ENCODE results near the gene CPZ.

Gene CPZ

DNA sequence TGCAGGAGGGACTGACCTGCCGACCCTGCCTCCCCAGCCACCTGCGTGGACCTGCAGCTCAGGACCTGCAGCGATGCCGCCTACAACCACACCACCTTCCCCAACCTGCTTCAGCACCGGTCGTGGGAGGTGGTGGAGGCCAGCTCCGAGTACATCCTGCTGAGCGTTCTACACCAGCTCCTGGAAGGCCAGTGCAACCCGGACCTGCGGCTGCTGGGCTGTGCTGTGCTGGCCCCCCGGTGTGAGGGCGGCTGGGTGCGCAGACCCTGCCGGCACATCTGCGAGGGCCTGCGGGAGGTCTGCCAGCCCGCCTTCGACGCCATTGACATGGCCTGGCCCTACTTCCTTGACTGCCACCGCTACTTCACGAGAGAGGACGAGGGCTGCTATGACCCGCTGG, 8.5 kb downstream of the CPZ start:
- peaks cover 19% of the 10 kb centered on the region for H3K36me3 ChIP-seq (ENCODE audit: control insufficient read depth, insufficient read depth, low read length)
- H3K4me1 ChIP-seq (ENCODE audit: control insufficient read depth, insufficient read depth, low read length): no peaks in the 10 kb centered on the region
- H3K9me3 ChIP-seq (ENCODE audit: control insufficient read depth, insufficient read depth, low read length): no peaks in the 10 kb centered on the region
- no peak for DNase-seq (ENCODE audit: low read depth, low spot score)
- WGBS (ENCODE audit: insufficient coverage, insufficient read length): no CpG with 5 or more reads among the region's 23 CpGs
- H3K27ac ChIP-seq (ENCODE audit: low read length): no peak overlapping the region
- H3K27me3 ChIP-seq (ENCODE audit: control insufficient read depth, insufficient read depth, low read length): no peaks in the 10 kb centered on the region
- H3K4me3 ChIP-seq (ENCODE audit: low read length): no peak overlapping the region

DNA sequence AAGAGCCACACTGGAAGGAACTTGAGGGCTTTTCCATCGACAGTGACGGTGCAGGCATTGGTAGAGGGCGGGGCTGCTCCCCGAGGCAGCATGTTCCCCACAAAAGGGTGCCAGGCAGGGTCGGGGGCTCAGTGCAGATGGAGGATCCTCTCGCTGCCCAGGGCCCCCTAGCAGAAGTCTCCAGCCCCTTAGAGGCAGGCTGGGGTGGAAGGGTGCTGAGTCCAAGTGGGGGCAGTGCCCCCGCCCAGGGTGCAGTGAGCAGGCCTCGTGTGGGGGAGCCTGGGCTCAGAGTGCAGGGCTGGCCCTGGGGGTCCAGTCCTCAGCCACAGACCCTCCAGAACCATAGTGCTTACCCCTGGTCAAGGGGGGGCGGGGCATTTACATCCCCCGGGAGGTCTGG, 9.0 kb downstream of the CPZ start:
- Histone ChIP-seq H3K9me3 (ENCODE audit: control insufficient read depth, insufficient read depth, low read length) (no peaks in the 10 kb centered on the region), H3K36me3 (ENCODE audit: control insufficient read depth, insufficient read depth, low read length) (peaks cover 19% of the 10 kb centered on the region), H3K27ac (ENCODE audit: low read length) (no peak overlapping the region), H3K4me3 (ENCODE audit: low read length) (no peak overlapping the region), H3K4me1 (ENCODE audit: control insufficient read depth, insufficient read depth, low read length) (no peaks in the 10 kb centered on the region), H3K27me3 (ENCODE audit: control insufficient read depth, insufficient read depth, low read length) (no peaks in the 10 kb centered on the region)
- DNase-seq (ENCODE audit: low read depth, low spot score): no peak
- no CpG with 5 or more reads among the region's 10 CpGs for WGBS (ENCODE audit: insufficient coverage, insufficient read length)

DNA sequence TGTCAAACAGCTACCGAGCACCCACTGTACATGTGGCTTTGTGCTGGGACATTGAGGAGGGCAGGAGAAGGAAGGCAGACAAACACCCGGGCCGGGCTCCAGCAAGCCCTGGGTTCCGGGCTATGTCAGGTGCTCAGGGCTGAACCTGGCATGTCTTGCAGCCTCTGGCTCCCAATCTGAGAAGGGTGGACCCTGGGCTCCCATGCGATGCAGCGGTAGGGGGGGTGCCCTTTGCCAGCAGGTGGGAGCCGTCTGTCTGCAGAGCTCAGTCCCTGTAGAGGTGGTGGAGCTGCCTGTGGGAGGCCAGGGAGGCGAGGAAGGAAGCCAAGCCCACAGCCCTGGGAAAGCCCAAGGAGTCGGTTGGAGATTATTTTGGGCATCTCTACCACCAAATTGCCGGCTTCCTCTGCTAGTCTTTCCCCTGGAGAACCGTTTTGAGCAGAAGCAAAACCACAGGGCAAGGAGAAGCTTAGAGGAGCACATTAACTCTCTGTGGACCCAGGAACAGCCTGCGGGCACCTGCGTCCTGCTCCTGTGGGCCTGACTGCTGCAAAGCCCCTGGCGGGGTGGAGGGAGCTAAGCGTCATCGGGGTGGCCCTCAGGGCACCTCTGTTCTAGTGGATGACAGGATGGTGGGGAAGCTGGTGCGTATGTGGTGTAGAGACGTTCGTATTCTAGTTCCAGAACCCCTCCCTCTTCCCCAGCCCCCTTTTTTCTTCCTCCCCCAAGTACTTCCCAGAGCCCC, 10.3 kb downstream of the CPZ start:
- DNase-seq (ENCODE audit: low read depth, low spot score): no peak
- Histone ChIP-seq H3K4me1 (ENCODE audit: control insufficient read depth, insufficient read depth, low read length) (no peaks in the 10 kb centered on the region), H3K27ac (ENCODE audit: low read length) (no peak overlapping the region), H3K4me3 (ENCODE audit: low read length) (no peak overlapping the region), H3K36me3 (ENCODE audit: control insufficient read depth, insufficient read depth, low read length) (peaks cover 16% of the 10 kb centered on the region), H3K9me3 (ENCODE audit: control insufficient read depth, insufficient read depth, low read length) (no peaks in the 10 kb centered on the region), H3K27me3 (ENCODE audit: control insufficient read depth, insufficient read depth, low read length) (no peaks in the 10 kb centered on the region)
- WGBS (ENCODE audit: insufficient coverage, insufficient read length): no CpG with 5 or more reads among the region's 19 CpGs

DNA sequence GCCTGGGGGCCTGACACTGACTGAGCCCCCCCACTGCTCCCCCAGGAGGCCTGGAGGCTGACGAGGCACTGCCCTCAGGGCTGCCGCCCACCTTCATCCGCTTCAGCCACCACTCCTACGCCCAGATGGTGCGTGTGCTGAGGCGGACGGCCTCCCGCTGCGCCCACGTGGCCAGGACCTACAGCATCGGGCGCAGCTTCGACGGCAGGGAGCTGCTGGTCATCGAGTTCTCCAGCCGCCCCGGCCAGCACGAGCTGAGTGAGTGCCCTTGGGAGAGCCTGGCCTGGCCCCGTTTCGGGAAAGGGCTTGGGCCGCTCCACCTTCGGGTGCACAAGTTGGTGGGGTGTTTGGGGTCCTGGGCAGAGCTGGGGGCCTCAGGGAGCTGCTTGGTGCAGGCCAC, 11.4 kb downstream of the CPZ start:
- Histone ChIP-seq H3K9me3 (ENCODE audit: control insufficient read depth, insufficient read depth, low read length) (no peaks in the 10 kb centered on the region), H3K36me3 (ENCODE audit: control insufficient read depth, insufficient read depth, low read length) (peaks cover 16% of the 10 kb centered on the region), H3K27ac (ENCODE audit: low read length) (no peak overlapping the region), H3K4me3 (ENCODE audit: low read length) (no peak overlapping the region), H3K4me1 (ENCODE audit: control insufficient read depth, insufficient read depth, low read length) (no peaks in the 10 kb centered on the region), H3K27me3 (ENCODE audit: control insufficient read depth, insufficient read depth, low read length) (no peaks in the 10 kb centered on the region)
- no CpG with 5 or more reads among the region's 22 CpGs for WGBS (ENCODE audit: insufficient coverage, insufficient read length)
- no peak for DNase-seq (ENCODE audit: low read depth, low spot score)

DNA sequence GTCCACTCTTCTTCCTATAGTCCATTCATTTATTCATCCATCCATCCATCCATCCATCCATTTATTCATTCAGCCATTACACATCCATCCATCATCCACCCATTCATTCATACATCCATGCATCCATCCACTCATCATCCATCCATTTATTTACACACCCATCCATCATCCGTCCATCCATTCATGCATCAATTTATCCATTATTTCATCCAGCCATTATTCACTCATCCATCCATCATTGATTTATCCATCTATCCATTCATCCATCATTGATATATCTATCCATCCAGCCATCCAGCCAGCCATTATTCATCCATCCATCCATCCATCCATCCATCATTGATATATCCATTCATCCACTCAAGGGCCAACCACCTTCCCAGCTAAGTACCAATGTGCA, 12.7 kb downstream of the CPZ start:
- WGBS (ENCODE audit: insufficient coverage, insufficient read length): 100% methylated on average over 1 of the region's 1 CpG
- Histone ChIP-seq H3K36me3 (ENCODE audit: control insufficient read depth, insufficient read depth, low read length) (peaks cover 10% of the 10 kb centered on the region), H3K27ac (ENCODE audit: low read length) (no peak overlapping the region), H3K9me3 (ENCODE audit: control insufficient read depth, insufficient read depth, low read length) (no peaks in the 10 kb centered on the region), H3K27me3 (ENCODE audit: control insufficient read depth, insufficient read depth, low read length) (no peaks in the 10 kb centered on the region), H3K4me3 (ENCODE audit: low read length) (no peak overlapping the region), H3K4me1 (ENCODE audit: control insufficient read depth, insufficient read depth, low read length) (no peaks in the 10 kb centered on the region)
- no peak for DNase-seq (ENCODE audit: low read depth, low spot score)

DNA sequence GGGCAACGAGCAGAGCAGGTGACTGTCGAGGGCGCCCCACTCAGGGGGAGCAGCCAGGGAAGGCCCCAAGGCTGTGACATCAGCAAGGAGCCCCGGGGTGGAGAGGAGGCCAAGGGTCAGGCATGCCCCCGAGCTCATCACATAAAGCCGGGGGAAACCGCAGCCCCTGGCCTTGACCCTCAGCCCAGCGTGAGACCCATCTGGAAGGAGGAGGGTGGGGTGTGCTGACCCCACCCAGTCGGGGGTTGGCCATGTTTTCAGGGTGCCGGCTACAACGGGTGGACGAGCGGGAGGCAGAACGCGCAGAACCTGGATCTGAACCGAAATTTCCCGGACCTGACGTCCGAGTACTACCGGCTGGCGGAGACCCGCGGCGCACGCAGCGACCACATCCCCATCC, 13.9 kb downstream of the CPZ start:
- WGBS (ENCODE audit: insufficient coverage, insufficient read length): no CpG with 5 or more reads among the region's 26 CpGs
- H3K4me3 ChIP-seq (ENCODE audit: low read length): no peak overlapping the region
- no peaks in the 10 kb centered on the region for H3K9me3 ChIP-seq (ENCODE audit: control insufficient read depth, insufficient read depth, low read length)
- H3K4me1 ChIP-seq (ENCODE audit: control insufficient read depth, insufficient read depth, low read length): no peaks in the 10 kb centered on the region
- H3K27me3 ChIP-seq (ENCODE audit: control insufficient read depth, insufficient read depth, low read length): no peaks in the 10 kb centered on the region
- 0 out of 2 replicates have a peak, but pooled peaks cover 3% of the 10 kb centered on the region for H3K36me3 ChIP-seq (ENCODE audit: control insufficient read depth, insufficient read depth, low read length)
- no peak overlapping the region for H3K27ac ChIP-seq (ENCODE audit: low read length)
- DNase-seq (ENCODE audit: low read depth, low spot score): no peak

DNA sequence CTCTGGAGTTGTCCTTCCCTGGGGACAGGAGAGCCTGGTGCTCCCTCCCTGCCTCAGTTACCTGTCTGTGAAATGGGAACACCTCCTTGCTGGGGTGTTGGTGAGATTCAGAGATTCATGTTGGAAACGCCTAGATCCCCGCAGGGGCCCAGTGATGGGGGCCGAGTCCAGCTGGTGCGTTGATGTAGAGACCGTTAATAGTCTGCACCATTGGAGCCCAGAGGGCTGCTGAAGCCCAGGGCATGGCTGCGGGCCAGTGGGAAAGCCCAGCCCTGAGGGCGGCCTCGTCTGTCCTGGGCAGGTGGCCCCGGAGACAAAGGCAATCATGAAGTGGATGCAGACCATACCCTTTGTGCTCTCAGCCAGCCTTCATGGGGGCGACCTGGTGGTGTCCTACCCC, 14.4 kb downstream of the CPZ start:
- H3K27me3 ChIP-seq (ENCODE audit: control insufficient read depth, insufficient read depth, low read length): no peaks in the 10 kb centered on the region
- DNase-seq (ENCODE audit: low read depth, low spot score): no peak
- H3K27ac ChIP-seq (ENCODE audit: low read length): no peak overlapping the region
- no CpG with 5 or more reads among the region's 10 CpGs for WGBS (ENCODE audit: insufficient coverage, insufficient read length)
- no peaks in the 10 kb centered on the region for H3K4me1 ChIP-seq (ENCODE audit: control insufficient read depth, insufficient read depth, low read length)
- no peak overlapping the region for H3K4me3 ChIP-seq (ENCODE audit: low read length)
- no peaks in the 10 kb centered on the region for H3K9me3 ChIP-seq (ENCODE audit: control insufficient read depth, insufficient read depth, low read length)
- H3K36me3 ChIP-seq (ENCODE audit: control insufficient read depth, insufficient read depth, low read length): peaks cover 6% of the 10 kb centered on the region; the same call in 1 of the 2 replicates

DNA sequence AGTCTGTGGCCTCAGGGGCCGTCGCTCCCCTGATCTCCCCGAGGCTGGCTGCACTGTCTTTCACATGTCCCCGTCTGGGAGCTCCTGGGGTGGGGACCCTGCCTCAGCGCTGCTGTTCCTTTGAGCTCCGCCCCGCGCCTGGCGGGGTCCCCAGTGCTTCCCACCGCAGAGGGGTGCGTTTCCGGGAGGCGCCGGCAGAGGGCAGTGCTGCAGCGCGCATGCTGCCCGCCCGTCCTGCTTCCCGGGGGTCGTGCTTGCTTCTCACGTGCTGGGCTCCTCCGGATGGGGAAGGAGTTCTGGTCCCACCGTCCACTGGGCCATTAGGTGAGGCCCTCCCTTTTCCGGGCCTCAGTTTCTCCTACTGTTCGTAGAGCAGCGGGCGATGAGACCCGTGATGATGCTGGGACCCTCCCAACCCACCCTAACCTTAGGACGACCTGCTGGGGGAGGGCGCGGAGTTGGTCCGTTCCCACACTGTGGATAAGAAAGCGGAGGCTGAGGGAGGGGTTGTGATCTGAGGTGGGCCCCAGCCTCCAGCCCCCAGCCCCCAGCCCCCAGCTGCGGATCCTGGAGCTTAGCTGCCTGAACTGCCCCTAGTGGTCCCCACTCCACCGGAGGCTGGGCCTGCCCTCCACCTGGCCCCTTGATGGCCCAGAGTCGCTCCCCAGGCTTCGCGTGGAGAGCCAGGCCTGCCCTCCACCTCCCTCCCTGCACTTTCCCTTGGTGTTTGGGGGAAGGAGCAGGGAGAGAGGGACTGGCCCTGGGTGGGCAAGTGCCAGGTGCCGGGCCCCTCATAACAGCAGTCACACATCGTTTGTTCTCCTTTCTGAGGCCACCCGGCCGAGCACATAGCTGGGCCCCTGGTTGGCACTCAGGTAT, 15.3 kb downstream of the CPZ start:
- WGBS (ENCODE audit: insufficient coverage, insufficient read length): no CpG with 5 or more reads among the region's 42 CpGs
- peak; percentile 50 for DNase-seq (ENCODE audit: low read depth, low spot score)
- Histone ChIP-seq H3K27ac (ENCODE audit: low read length) (no peak overlapping the region), H3K27me3 (ENCODE audit: control insufficient read depth, insufficient read depth, low read length) (no peaks in the 10 kb centered on the region), H3K4me3 (ENCODE audit: low read length) (no peak overlapping the region), H3K9me3 (ENCODE audit: control insufficient read depth, insufficient read depth, low read length) (no peaks in the 10 kb centered on the region), H3K36me3 (ENCODE audit: control insufficient read depth, insufficient read depth, low read length) (peaks cover 3% of the 10 kb centered on the region; the same call in 1 of the 2 replicates), H3K4me1 (ENCODE audit: control insufficient read depth, insufficient read depth, low read length) (no peaks in the 10 kb centered on the region)

DNA sequence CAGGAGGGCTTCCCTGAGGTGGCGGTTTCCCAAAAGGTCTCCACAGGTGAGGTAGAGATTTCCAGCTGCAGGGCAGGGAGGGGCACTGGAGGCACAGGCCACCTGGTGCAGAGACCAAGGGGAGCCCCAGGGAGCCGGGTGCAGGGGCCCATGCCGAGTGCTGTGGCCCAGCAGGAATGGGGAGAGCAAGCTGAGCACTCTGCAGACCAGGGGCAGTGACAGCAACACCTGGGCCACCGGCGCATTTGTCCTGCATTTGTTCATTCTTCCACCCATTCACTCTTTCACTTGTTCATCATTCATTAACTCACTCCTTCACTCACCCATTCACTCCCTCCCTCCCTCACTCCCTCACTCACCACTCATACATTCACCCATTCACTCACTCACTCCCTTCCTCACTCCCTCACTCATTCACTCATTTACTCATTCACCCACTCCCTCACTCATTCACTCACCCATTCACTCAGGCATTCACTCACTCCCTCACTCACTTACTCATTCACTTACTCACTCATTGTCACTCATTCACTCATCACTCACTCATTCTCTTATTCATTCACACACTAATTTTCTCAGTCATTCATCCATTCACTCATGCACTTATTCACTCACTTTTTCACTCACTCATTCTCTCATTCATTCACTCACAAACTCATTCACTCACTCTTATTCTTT, 16.3 kb downstream of the CPZ start:
- Histone ChIP-seq H3K4me1 (ENCODE audit: control insufficient read depth, insufficient read depth, low read length) (no peaks in the 10 kb centered on the region), H3K36me3 (ENCODE audit: control insufficient read depth, insufficient read depth, low read length) (peaks cover 3% of the 10 kb centered on the region), H3K27me3 (ENCODE audit: control insufficient read depth, insufficient read depth, low read length) (no peaks in the 10 kb centered on the region), H3K27ac (ENCODE audit: low read length) (no peak overlapping the region), H3K4me3 (ENCODE audit: low read length) (no peak overlapping the region), H3K9me3 (ENCODE audit: control insufficient read depth, insufficient read depth, low read length) (no peaks in the 10 kb centered on the region)
- WGBS (ENCODE audit: insufficient coverage, insufficient read length): no CpG with 5 or more reads among the region's 5 CpGs
- no peak for DNase-seq (ENCODE audit: low read depth, low spot score)

DNA sequence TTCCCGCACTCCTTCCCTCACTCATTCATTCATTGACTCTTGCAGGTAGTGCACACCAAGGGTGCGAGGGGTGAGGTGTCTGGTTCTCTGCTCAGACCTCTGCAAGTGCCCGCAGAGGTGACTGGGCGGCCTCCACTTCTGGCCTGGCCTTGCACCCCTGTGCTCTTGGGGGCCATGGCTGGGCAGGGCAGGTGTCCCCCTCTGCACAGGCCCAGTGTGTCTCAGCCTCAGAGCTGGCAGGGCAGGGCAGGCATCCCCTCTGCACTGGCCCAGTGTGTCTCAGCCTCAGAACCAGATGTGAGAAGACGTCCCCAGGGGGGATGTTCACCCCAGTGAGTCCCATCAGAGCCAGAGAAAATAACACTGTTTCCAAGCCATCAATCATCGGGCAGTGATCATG, 16.8 kb downstream of the CPZ start:
- Histone ChIP-seq H3K27me3 (ENCODE audit: control insufficient read depth, insufficient read depth, low read length) (no peaks in the 10 kb centered on the region), H3K36me3 (ENCODE audit: control insufficient read depth, insufficient read depth, low read length) (peaks cover 6% of the 10 kb centered on the region), H3K9me3 (ENCODE audit: control insufficient read depth, insufficient read depth, low read length) (no peaks in the 10 kb centered on the region), H3K27ac (ENCODE audit: low read length) (no peak overlapping the region), H3K4me3 (ENCODE audit: low read length) (no peak overlapping the region), H3K4me1 (ENCODE audit: control insufficient read depth, insufficient read depth, low read length) (no peaks in the 10 kb centered on the region)
- no peak for DNase-seq (ENCODE audit: low read depth, low spot score)
- WGBS (ENCODE audit: insufficient coverage, insufficient read length): 100% methylated on average over 1 of the region's 6 CpGs
